GM19240 (cell line): Measurements from ENCODE around the gene NUTM1.

ENCODE experiments used
- DNase-seq: peaks from one replicate; pipeline ENCODE4 v3.0.0; 2011; ENCODE audit warnings: low spot score; ENCODE audit not compliant: insufficient read length

The NUTM1 gene, protein sequence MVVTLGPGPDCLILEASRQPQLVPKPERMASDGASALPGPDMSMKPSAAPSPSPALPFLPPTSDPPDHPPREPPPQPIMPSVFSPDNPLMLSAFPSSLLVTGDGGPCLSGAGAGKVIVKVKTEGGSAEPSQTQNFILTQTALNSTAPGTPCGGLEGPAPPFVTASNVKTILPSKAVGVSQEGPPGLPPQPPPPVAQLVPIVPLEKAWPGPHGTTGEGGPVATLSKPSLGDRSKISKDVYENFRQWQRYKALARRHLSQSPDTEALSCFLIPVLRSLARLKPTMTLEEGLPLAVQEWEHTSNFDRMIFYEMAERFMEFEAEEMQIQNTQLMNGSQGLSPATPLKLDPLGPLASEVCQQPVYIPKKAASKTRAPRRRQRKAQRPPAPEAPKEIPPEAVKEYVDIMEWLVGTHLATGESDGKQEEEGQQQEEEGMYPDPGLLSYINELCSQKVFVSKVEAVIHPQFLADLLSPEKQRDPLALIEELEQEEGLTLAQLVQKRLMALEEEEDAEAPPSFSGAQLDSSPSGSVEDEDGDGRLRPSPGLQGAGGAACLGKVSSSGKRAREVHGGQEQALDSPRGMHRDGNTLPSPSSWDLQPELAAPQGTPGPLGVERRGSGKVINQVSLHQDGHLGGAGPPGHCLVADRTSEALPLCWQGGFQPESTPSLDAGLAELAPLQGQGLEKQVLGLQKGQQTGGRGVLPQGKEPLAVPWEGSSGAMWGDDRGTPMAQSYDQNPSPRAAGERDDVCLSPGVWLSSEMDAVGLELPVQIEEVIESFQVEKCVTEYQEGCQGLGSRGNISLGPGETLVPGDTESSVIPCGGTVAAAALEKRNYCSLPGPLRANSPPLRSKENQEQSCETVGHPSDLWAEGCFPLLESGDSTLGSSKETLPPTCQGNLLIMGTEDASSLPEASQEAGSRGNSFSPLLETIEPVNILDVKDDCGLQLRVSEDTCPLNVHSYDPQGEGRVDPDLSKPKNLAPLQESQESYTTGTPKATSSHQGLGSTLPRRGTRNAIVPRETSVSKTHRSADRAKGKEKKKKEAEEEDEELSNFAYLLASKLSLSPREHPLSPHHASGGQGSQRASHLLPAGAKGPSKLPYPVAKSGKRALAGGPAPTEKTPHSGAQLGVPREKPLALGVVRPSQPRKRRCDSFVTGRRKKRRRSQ

DNA sequence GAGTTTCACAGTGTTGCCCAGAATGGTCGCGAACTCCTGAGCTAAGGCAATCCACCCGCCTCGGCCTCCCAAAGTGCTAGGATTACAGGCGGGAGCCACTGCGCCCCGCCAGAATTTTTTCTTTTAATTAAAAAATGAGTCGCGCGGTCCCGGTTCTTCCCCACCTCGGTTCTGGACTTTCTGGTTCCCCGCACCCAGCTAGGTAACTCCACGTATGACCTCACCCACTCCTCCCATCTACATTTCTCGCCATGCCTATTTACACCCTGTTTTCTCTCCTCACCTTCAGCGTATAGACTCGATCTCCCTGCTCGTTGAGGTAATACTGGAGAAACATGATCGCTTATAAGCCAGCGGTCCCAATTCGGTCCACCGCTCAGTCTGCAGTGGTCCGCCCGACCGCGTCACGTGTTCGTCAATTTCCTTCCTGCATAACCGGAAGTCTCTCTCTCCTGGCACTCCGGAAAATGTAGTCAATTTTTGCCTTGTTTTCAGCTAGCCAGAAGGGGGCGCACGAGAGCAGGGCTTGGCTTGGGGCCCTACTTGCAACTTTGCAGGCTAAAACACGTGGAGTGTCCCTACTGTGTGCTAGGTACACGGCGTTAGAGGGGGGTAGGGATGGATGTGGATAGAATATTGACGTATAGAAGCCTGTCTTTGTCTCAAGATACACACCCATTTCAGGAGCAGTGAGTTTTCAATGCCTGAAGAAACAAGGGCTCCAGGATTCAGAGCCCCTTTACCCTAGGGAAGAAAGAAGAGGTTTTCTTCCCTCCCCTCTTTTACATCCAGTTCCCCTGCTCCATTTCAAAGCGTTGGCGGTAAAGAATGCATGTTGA, at the start of gene NUTM1, which contains the start of gene NOP10:
NUTM1 (plus strand) TSS at position 579 of the 839 bp plus-strand sequence. CDS start 382 bp downstream, outside the sequence.
NOP10 (minus strand) TSS at position 400 of the 839 bp plus-strand sequence; CDS start at position 337, 63 bp downstream.
- no peak for DNase-seq

DNA sequence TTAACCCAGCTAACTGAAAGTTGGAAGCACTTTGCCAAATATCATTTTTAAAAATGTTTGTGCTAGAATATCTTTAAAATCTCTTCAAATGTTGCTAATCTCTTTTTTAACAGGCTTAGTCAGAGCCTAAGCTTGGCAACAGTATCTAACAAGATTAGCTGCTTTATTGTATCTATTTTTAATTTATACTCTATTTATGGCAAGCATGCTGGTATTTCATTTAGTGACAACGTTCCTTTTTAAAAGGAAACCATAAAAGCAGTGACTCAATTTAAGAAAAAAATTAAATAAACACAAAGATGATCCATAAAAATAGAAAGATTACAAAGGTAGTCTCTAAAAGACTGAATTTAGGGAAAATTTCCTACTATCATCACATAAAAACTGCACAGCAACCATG, 46.1 kb upstream of the NUTM1 start:
- no peak for DNase-seq

DNA sequence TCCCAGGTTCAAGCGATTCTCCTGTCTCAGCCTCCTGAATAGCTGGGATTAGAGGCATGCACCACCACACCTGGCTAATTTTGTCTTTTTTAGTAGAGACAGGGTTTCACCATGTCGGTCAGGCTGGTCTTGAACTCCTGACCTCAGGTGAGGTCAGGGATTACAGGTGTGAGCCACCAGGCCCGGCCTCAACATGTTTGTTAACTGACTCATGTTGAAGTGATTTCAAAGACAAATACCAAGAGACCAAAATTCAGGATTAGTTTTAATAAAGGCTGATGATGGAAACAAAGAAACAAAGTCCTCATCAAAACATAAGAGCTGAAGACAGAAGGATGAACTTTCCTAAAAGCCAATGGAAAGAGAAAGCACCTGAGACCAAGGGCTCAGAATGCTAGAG, 42.1 kb upstream of the NUTM1 start:
- DNase-seq, result no peak

DNA sequence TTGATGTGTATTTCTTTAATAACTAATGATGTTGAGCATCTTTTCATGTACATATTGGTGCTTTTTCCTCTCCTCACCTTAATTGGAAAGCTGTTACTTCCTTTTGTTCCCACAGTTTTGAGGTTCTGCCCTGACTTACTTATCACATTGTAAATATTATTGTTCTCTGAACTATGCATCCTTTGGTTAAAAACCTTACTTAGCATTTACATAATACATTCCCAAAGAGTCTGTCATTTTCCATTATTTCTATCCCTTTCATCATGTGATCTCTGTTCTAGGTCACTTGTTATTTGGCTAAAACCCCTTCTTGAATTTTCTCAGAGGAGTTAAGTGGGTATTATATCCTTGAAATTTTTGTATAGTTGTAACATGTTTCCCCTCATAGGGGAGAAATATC, 38.5 kb upstream of the NUTM1 start:
- DNase-seq, result no peak

DNA sequence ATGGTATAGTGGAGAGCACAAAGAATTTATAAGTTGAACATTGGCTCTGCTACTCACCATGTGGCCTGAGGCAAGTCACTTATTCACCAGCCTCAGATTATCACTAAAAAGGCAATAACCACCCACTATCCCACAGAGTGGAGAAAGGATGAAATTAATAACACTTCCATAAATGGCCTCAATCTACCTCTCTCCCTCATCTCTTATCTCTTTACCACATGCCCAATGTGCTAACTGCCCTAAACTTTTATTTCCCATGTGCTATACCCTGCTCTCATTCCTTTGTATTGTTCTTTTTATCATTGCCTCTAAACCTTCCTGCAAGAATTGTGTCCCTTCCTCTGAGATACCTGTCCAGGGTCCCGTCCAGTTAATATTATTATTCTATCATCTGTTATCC, 31.6 kb upstream of the NUTM1 start:
- no peak for DNase-seq

DNA sequence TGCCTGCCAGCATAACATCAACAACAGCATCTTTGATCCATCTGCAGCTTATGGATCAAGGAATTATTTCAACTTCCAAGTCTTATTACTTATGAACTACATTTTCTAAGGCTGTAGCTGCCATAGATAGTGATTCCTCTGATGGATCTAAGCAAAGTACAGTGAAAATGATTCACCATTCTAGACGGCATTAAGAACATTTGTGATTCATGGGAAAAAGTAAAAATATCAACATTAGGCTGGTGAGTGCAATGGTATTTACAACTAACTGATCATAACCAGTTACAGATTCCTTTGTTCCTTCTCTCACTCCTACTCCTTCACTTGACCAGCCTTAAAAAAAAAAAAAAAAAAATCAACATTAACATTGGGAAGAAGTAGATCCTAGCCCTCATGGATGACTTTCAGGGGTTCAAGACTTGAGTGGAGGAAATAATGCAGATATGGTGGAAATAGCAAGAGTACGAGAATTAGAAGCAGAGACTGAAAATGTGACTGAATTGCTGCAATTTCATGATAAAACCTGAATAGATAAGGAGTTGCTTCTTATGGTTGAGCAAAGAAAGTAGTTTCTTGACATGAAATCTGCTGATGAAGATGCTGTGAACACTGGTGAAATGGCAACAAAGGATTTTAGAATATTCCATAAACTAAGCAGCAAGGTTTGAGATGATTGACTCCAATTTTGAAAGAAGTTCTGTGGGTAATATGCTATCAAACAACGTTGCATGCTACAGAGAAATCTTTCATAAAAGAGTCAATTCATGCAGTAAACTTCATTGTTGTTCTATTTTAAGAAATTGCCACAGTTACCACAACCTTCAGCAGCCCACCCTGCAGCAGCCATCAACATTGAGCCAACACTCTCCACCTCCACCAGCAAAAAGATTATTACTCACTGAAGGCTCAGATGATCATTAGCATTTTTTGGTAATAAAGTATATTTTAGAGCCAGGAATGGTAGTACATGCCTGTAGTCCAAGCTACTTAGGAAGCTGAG, 28.3 kb upstream of the NUTM1 start:
- DNase-seq, result no peak

DNA sequence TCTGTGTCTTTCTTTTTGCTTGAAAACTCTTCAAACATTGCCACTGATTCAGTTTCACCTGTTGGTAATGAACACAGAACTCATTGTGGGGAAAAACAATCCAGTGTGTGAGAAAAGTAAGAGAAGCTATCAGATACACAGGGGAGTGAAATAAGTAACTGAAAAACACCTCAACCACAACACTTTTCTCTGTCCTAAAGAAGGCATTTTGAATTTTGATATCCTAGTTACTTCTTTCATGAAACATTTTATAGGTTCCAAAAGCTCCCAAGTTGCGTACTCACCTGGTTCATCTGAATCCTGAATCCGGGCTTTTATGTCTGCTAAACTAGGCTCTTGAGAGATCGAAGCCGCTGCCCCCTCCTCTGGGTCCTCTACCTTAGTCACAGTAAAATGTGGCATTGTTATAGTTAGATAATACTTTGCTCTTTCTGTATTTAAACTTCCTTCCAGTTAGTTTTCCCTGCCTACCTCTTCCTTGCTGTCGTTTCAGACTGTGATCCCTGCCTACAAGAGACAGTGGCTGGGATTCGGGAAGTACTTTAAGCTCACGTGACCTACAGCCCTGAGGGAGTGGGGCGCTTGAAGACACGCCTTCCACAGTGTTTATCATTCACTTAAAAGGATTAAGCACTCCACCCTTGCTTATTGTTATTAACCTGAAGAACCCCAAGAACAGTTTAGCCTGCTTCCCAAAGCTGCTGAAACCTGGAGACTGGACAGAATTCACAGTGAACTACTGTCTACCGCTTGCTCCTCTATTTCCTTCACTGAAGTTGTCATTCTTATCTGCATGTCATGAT, 24.6 kb upstream of the NUTM1 start:
- DNase-seq, result no peak

DNA sequence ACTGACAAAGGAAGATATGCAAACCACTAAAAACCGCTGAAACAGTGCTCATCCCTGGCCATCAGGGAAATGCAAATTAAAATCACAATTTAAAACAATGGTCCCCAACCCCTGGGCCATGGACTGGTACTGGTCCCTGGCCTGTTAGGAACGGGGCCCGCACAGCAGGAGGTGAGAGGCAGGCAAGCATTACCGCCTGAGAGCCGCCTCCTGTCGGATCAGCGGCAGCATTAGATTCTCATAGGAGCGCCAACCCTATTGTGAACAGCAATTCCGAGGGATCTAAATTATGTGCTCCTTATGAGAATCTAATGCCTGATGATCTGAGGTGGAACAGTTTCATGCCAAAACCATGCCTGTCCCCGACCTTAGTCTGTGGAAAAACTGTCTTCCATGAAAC, 19.9 kb upstream of the NUTM1 start:
- DNase-seq, result no peak

DNA sequence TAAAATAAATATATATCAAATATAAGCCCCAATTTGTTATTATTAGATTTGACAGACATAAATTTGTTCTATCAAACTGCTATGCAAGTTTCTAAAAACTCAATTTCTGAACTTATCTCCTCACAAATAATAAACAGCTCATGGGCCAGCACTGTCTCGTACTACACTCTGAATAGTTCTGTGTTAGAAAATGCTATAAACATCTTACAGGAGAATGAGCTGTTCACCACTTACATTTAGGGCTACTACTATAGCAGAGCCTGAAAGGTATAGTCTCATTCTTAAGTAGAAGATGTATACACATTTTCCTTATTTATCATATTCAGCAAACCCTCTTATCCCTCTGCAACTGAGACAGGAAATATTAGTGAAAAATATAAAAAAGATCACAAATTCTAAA, 18.2 kb upstream of the NUTM1 start:
- no peak for DNase-seq

DNA sequence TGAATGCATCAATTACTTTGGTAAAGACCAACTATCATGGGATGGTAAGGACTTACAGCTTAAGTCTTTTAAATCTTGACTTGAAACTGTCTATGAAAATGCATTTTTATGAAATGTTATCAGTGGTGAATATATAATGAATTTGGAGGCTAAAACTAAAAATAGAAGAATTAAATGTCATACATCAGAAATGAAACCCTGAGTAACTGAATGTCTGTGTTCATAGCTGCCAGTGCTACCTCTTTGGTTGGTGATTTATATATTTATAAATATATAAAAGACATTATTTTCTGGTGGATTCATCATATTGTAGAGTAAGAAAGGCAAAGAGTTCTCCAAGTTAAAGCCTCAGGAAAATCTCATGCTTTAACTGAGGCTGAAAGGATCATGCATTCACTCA, 17.7 kb upstream of the NUTM1 start:
- no peak for DNase-seq

DNA sequence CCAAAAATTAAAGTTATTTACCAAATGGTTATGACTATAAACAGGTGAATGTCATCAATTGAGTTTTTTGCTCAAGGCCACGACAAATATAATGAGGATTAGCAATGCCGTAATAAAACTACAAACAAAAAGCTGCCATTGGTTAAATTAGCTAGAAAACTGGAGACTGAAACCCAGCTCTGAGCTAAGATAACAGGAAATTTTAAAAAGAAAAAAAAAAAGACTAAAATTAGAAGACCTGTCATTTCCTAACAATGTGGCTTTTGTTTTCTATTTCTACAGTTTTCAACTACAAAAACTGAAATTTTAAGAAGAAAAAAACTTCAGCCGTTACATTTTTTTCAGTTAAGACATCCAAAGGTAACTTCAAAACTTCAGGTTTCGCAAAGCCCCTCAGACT, 15.2 kb upstream of the NUTM1 start:
- no peak for DNase-seq

DNA sequence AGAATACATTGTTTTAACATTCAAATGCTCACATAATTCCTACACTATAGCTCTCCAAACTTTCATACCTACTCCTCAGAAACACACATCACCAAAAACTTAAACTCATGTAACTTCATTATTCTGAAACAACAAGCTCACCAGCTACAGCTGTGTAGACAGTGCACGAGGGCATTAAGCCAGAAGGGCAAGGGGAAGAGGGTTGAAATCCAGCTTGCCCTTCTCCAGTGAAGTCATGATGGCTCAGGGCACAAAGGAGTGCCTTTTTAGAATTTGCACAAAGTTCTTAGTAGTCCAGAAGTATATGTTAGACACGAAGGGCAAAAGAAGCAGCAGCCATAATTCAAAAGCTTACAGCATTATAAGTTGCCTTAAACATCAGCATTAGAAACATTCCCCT, 14.1 kb upstream of the NUTM1 start:
- no peak for DNase-seq

DNA sequence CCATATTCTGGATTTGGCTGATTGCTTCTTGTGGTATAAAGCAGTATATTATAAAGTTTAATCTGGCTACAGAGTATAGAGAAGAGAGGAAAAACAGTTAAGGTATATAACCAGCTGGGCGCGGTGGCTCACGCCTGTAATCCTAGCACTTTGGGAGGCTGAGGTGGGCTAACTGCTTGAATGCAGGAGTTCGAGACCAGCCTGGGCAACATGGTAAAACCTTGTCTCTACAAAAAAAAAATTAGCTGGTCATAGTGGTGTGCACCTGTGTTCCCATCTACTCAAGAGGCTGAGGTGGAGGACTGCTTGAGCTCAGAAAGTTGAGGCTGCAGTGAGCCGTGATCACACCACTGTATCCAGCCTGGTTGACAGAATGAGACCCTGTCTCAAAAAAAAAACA, 12.8 kb upstream of the NUTM1 start:
- no peak for DNase-seq

DNA sequence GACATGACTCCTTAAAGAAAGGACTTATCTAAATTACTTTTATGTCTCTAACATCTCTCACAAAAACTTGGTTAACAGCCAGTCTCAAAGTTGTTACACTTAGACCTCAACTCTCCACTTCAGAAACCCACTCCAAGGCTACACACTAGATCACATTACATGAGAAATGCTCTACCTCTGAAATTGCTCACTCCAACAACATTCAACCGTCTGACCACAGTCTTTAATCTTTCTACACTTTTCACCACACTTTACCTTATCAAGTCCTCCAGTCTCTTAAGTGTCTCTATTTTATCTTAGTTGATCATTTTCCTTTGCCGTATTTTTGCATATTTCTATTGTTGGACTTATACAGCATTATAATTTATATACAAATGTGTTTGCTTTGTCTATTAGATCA, 11.3 kb upstream of the NUTM1 start:
- no peak for DNase-seq

DNA sequence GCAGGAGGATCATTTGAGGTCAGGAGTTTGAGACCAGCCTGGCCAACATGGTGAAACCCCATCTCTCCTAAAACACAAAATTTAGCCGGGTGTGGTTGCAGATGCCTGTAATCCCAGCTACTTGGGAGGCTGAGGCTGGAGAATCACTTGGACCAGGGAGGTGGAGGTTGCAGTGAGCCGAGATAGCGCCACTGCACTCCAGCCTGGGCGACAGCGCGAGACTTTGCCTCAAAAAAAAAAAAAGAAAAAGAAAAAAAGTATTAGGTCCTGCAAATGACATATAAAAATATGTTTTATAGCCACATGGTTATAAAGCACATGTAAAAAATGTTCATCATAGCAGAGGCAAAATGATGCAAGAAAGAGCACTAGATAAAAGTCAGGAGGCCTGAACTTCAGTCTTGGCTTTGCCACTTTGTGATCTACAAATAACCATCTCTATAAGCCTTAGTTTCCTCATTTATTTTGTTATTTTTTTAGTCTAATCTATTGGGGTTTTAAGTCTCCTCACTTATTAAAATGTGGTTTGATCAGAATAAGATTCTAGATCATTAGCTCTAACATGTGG, 10.5 kb upstream of the NUTM1 start:
- no peak for DNase-seq

DNA sequence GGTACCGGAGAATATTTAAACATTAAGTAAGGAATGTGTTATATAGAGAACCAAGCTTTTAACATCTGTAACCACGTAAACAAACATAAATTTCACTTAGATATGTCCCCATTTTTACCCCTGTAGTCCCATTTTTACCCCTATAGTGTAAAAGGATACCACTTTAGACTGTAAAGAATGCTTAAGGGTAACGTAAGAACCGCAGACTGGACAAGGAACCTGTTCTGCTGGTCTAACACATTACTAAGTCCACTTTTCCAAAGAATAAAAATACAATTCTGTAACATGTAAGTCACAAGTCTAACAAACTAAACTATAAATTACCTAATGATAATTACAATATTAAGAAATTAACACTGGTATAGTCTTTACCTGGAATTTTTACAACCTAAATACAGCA, 8.4 kb upstream of the NUTM1 start:
- DNase-seq, result no peak

DNA sequence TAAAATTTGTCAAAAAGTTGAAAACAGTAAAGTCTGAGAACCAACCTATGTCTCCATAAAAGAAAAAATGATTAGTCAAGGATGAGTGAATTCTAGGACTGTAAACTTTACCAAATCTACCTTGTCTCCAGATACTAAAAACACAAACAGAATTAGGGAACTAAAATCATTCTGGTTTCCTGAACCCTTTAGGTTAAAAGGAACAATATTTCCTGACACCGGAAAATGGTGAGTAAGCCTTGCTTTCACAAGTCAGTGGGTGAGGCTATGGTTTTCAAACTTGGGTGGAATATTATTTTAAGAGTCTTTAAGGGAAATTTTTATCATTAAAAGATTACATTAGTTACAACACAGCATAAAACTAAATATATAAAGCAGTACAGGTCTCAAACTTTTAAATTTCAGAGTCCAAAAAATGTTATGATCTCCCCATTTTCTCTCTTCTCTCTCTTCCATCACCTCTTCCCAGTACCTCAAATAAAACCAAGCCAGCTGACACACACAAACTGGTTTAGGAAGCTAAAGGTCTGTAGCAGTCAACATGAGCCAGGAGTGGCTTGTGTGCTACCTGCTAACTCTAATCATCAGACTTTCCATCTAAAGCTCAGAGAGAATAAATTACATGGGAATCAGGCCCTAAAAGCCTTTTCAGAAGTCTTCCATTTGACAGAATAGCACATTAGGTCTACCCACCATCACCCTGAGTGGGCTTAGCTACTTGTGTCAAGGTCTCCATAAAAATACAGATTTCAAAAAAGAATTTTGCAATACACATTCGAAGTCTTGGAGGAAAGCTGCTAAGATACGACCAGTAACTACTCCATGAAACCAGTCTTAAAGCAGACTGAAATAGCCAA, 7.7 kb upstream of the NUTM1 start:
- no peak for DNase-seq
